Measurements from ENCODE around the gene NEDD4. TPM values are rescaled to one million over a fixed set of nuclear protein-coding genes. Genes with fewer than 3 reads are reported as not detected.

The NEDD4 gene
- polyA plus RNA-seq, 1 of the 3 experiments (the other 2 are of a cell fraction), result 12.9 TPM

DNA sequence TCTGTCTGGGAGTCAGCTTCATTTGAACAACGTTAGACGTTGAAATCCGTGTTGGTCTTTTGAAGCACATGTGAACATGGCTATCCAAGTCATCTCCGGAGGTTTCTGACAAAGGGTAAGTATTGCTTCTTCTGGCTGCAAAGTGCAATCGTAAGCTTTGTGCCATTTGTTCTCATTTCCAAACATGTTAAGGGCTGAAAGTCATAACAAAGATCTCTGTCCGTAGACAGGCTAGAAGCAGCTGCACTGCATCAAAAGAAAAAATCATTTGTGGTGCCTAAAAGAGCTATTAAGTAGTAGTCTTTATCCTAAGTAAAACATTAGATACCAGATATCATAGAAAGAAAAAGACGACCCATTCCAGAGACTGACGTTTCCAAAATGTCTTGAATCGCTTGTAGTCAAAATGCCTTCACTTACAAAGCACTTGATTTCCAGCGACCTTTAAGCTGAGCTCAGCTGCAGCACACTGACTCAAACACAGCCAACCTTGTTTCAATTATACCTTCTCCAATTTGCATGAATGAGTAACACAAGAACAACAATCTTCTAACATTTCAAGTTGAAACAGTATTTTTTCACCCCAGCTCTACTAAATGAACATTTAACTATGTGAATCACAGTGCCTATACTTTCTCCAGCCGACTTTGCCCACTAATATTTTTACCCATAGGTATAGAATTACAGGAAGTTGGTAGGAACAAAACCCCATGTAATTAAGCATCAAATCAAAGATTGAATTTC is 76.6 kb downstream of the NEDD4 start:
- Histone ChIP-seq H3K27me3 (ENCODE audit: insufficient read depth) (no peaks in the 10 kb centered on the region), H3K4me1 (ENCODE audit: control insufficient read depth in 1 of 2, insufficient read depth in 2 of 2, low read depth in 1 of 2, low read length in 1 of 2) (peaks cover 5 to 27% of the 10 kb centered on the region in 2 experiments; a peak in 2 of 4 replicates), H3K4me2 (peak overlapping the region; percentile 75), H3K9ac (peak overlapping the region; percentile 74; the same call in 1 of the 2 replicates), H3K9me2 (no peaks in the 10 kb centered on the region), H3F3A (replicated peaks; ENCODE audit: insufficient read depth) (peaks cover 48% of the 10 kb centered on the region), H3K36me3 (replicated peaks in 1 of 2; ENCODE audit: control insufficient read depth in 1 of 2, insufficient read depth in 2 of 2, low read length in 1 of 2) (no peaks in the 10 kb centered on the region), H3K27ac (ENCODE audit: low read depth in 2 of 2, low read length in 1 of 2) (peak overlapping the region; percentile 76 to 89; a peak in 3 of 4 replicates), H2AFZ (ENCODE audit: low read depth) (no peak overlapping the region), H3K4me3 (ENCODE audit: low read depth in 2 of 2, low read length in 1 of 2) (peak overlapping the region; percentile 39 to 63; a peak in 3 of 4 replicates), H3K79me2 (ENCODE audit: insufficient read depth) (peaks cover 48% of the 10 kb centered on the region), H4K20me1 (ENCODE audit: insufficient read depth) (no peaks in the 10 kb centered on the region), H3K9me3 (no peaks in the 10 kb centered on the region)
- DNase-seq, result no peak
- ChIA-PET POLR2A (no interaction called here), CTCF (interaction anchor here (0.8 to 3.9 kb wide), 11 partner anchors 15 to 512 kb away, joined by 3 to 20 read pairs (median 4); partner anchors contain the start of gene NEDD4)
- 44% methylated on average over 11 of the region's 11 CpGs for WGBS (ENCODE audit: low lambda C conversion rate)
- peak; percentile 83 for TF ChIP-seq TCF12 (IDR thresholded peaks at IDR 0.05)
- peak; percentile 49; the same call in 1 of the 2 replicates for TF ChIP-seq TAF1 (IDR thresholded peaks at IDR 0.05; ENCODE audit: borderline replicate concordance, low read depth, low read length)
- no peak for TF ChIP-seq SMC3 (IDR thresholded peaks at IDR 0.05; ENCODE audit: low read depth, low read length)
- no peak for TF ChIP-seq YY1 (IDR thresholded peaks at IDR 0.05; ENCODE audit: low read depth)
- TF ChIP-seq JUND (IDR thresholded peaks at IDR 0.05), result no peak
- no peak for TF ChIP-seq RAD21 (IDR thresholded peaks at IDR 0.05; ENCODE audit: low read length)
- no peak for TF ChIP-seq RCOR1 (IDR thresholded peaks at IDR 0.05; ENCODE audit: low read length)
- TF ChIP-seq, protein P1, sequence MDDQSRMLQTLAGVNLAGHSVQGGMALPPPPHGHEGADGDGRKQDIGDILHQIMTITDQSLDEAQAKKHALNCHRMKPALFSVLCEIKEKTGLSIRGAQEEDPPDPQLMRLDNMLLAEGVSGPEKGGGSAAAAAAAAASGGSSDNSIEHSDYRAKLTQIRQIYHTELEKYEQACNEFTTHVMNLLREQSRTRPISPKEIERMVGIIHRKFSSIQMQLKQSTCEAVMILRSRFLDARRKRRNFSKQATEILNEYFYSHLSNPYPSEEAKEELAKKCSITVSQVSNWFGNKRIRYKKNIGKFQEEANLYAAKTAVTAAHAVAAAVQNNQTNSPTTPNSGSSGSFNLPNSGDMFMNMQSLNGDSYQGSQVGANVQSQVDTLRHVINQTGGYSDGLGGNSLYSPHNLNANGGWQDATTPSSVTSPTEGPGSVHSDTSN (IDR thresholded peaks at IDR 0.05), result no peak
- TF ChIP-seq, protein P2, sequence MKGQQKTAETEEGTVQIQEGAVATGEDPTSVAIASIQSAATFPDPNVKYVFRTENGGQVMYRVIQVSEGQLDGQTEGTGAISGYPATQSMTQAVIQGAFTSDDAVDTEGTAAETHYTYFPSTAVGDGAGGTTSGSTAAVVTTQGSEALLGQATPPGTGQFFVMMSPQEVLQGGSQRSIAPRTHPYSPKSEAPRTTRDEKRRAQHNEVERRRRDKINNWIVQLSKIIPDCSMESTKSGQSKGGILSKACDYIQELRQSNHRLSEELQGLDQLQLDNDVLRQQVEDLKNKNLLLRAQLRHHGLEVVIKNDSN (IDR thresholded peaks at IDR 0.05; ENCODE audit: borderline replicate concordance, low read depth), result no peak
- no peak for TF ChIP-seq FOXM1 (IDR thresholded peaks at IDR 0.05; ENCODE audit: low read depth)
- no peak for TF ChIP-seq TEAD4 (IDR thresholded peaks at IDR 0.05; ENCODE audit: borderline replicate concordance, insufficient read depth)
- peak; percentile 70; the same call in 1 of the 2 replicates for TF ChIP-seq ELF1 (IDR thresholded peaks at IDR 0.05)
- TF ChIP-seq CHD2 (IDR thresholded peaks at IDR 0.05; ENCODE audit: low read length, partially characterized antibody), result no peak
- TF ChIP-seq EP300 (IDR thresholded peaks at IDR 0.05; ENCODE audit: borderline replicate concordance in 1 of 2, low read depth in 1 of 2, low read length in 1 of 2), result peak in 1 of 2 experiments; percentile 12; a peak in 1 of 4 replicates
- TF ChIP-seq MXI1 (IDR thresholded peaks at IDR 0.05; ENCODE audit: low read depth, low read length), result no peak
- TF ChIP-seq POLR2AphosphoS5 (IDR thresholded peaks at IDR 0.05; ENCODE audit: low read depth, low read length), result peak; percentile 53; the same call in 1 of the 2 replicates
- TF ChIP-seq, protein P3, sequence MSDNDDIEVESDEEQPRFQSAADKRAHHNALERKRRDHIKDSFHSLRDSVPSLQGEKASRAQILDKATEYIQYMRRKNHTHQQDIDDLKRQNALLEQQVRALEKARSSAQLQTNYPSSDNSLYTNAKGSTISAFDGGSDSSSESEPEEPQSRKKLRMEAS (IDR thresholded peaks at IDR 0.05; ENCODE audit: low read depth), result 0 out of 2 replicates have a peak, but pooled peaks have one; percentile 22
- TF ChIP-seq, protein P4, sequence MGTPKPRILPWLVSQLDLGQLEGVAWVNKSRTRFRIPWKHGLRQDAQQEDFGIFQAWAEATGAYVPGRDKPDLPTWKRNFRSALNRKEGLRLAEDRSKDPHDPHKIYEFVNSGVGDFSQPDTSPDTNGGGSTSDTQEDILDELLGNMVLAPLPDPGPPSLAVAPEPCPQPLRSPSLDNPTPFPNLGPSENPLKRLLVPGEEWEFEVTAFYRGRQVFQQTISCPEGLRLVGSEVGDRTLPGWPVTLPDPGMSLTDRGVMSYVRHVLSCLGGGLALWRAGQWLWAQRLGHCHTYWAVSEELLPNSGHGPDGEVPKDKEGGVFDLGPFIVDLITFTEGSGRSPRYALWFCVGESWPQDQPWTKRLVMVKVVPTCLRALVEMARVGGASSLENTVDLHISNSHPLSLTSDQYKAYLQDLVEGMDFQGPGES (IDR thresholded peaks at IDR 0.05; ENCODE audit: low read depth, low read length), result no peak
- TF ChIP-seq GATA2 (CRISPR knock-in tag; IDR thresholded peaks at IDR 0.05), result no peak
- no peak for TF ChIP-seq RXRA (IDR thresholded peaks at IDR 0.05; ENCODE audit: borderline replicate concordance, low read depth)
- peak; percentile 59; the same call in 1 of the 2 replicates for TF ChIP-seq FOSL2 (IDR thresholded peaks at IDR 0.05; ENCODE audit: borderline replicate concordance, low read depth)
- TF ChIP-seq, protein P5, sequence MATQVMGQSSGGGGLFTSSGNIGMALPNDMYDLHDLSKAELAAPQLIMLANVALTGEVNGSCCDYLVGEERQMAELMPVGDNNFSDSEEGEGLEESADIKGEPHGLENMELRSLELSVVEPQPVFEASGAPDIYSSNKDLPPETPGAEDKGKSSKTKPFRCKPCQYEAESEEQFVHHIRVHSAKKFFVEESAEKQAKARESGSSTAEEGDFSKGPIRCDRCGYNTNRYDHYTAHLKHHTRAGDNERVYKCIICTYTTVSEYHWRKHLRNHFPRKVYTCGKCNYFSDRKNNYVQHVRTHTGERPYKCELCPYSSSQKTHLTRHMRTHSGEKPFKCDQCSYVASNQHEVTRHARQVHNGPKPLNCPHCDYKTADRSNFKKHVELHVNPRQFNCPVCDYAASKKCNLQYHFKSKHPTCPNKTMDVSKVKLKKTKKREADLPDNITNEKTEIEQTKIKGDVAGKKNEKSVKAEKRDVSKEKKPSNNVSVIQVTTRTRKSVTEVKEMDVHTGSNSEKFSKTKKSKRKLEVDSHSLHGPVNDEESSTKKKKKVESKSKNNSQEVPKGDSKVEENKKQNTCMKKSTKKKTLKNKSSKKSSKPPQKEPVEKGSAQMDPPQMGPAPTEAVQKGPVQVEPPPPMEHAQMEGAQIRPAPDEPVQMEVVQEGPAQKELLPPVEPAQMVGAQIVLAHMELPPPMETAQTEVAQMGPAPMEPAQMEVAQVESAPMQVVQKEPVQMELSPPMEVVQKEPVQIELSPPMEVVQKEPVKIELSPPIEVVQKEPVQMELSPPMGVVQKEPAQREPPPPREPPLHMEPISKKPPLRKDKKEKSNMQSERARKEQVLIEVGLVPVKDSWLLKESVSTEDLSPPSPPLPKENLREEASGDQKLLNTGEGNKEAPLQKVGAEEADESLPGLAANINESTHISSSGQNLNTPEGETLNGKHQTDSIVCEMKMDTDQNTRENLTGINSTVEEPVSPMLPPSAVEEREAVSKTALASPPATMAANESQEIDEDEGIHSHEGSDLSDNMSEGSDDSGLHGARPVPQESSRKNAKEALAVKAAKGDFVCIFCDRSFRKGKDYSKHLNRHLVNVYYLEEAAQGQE (IDR thresholded peaks at IDR 0.05; ENCODE audit: low read depth, low read length), result no peak
- TF ChIP-seq FOXJ3 (CRISPR knock-in tag; IDR thresholded peaks at IDR 0.05), result no peak
- TF ChIP-seq NFIC (IDR thresholded peaks at IDR 0.05; ENCODE audit: borderline replicate concordance), result no peak; the same call in 1 of the 2 replicates
